GM12878 (cell line): ENCODE results near the gene TGM2. TPM values are rescaled to one million over a fixed set of nuclear protein-coding genes. Genes with fewer than 3 reads are reported as not detected.

Experiments used
- ATAC-seq: fragments of 200-7000 bp; cut with Tn5 transposase; 3 replicates; pipeline ENCODE4 v1.9.1; 2020; ENCODE audit warnings: mild to moderate bottlenecking, moderate library complexity
- BruUV-seq: library from RNA; stranded (reverse); fragments of 400-500 nt; replicated peaks from 2 replicates; lab custom pipeline; 2021; lab: Mats Ljungman, UMichigan
- CTCF ChIA-PET: fragments of 300-600 bp; sonication (Branson Sonifier 250); formaldehyde crosslinking; extraction: SDS; loops from one replicate; lab custom pipeline; 2021; ENCODE audit warnings: inconsistent platforms; lab: Yijun Ruan, JAX
- POLR2A ChIA-PET: fragments of 350-600 bp; formaldehyde crosslinking; extraction: SDS; loops from one replicate; lab custom pipeline; 2021; ENCODE audit warnings: inconsistent platforms; lab: Charles Lee
- RAD21 ChIA-PET: fragments of 300-600 bp; sonication (Branson Sonifier 250); formaldehyde crosslinking; loops from one replicate; lab custom pipeline; 2023; ENCODE audit warnings: antibody characterized with exemption; ENCODE audit not compliant: unreplicated experiment; lab: Charles Lee
- SMC1A ChIA-PET: fragments of 300-600 bp; sonication (Branson Sonifier 250); formaldehyde crosslinking; loops from one replicate; lab custom pipeline; 2023; ENCODE audit not compliant: unreplicated experiment, uncharacterized antibody; lab: Charles Lee
- DNase-seq: peaks from one replicate; pipeline ENCODE4 v3.0.0-alpha.2; 2011; ENCODE audit warnings: low read depth, low spot score
- FAIRE-seq: peaks from 3 replicates; lab custom pipeline; 2011; peaks lifted over from hg19 to GRCh38; lab: Jason Lieb, UNC
- H2AFZ ChIP-seq: 2 replicates; pipeline ENCODE4 v1.6.0; 2011; ENCODE audit warnings: low read depth, low read length, control low read depth; ENCODE audit not compliant: control insufficient read depth
- H3K27ac ChIP-seq: 2 replicates; pipeline ENCODE4 v1.5.1; 2011; ENCODE audit warnings: control low read depth; ENCODE audit not compliant: control insufficient read depth, insufficient read depth
- H3K27me3 ChIP-seq, 2 experiments: replicated peaks in 1 of 2; 2 replicates each; pipeline versions ENCODE4 v1.6.0 to v1.6.1; 2011; ENCODE audit warnings: low read length in 1 of 2; ENCODE audit not compliant: control insufficient read depth in 2 of 2, insufficient read depth in 2 of 2
- H3K36me3 ChIP-seq, 2 experiments: 2 replicates each; pipeline ENCODE4 v1.5.1; 2011; ENCODE audit warnings: low read length in 1 of 2; ENCODE audit not compliant: control insufficient read depth in 2 of 2, insufficient read depth in 2 of 2
- H3K4me1 ChIP-seq: 2 replicates; pipeline ENCODE4 v1.6.1; 2011; ENCODE audit warnings: mild to moderate bottlenecking, low read length, moderate library complexity, mixed read lengths; ENCODE audit not compliant: control insufficient read depth, insufficient read depth
- H3K4me2 ChIP-seq: 2 replicates; pipeline ENCODE4 v1.6.0; 2011; ENCODE audit warnings: control low read depth; ENCODE audit not compliant: control insufficient read depth, insufficient read depth
- H3K4me3 ChIP-seq: fragments of 200-600 bp; sonication (generic); 2 replicates; pipeline ENCODE4 v1.5.1; 2016
- H3K79me2 ChIP-seq: 2 replicates; pipeline ENCODE4 v1.6.0; 2011; ENCODE audit warnings: low read length; ENCODE audit not compliant: control insufficient read depth, insufficient read depth
- H3K9ac ChIP-seq: 2 replicates; pipeline ENCODE4 v1.8.0; 2011; ENCODE audit warnings: low read length, control low read depth, mixed read lengths; ENCODE audit not compliant: control insufficient read depth, insufficient read depth
- H3K9me3 ChIP-seq: replicated peaks from 3 replicates; pipeline ENCODE4 v1.5.1; 2011; ENCODE audit warnings: mild to moderate bottlenecking, low read length; ENCODE audit not compliant: control insufficient read depth, insufficient read depth
- H4K20me1 ChIP-seq: 2 replicates; pipeline ENCODE4 v1.6.0; 2011; ENCODE audit not compliant: control insufficient read depth, insufficient read depth
- CBFB ChIP-seq: IDR thresholded peaks from 2 replicates; pipeline ENCODE4 v1.6.1; 2016; ENCODE audit warnings: antibody characterized with exemption, low read depth
- CHD1 ChIP-seq: IDR thresholded peaks from 2 replicates; pipeline ENCODE4 v1.6.1; 2012; ENCODE audit warnings: low read depth, low read length, improper control_type of control experiment
- EED ChIP-seq: sonication (generic); IDR thresholded peaks from 2 replicates; pipeline ENCODE4 v1.6.1; 2016; ENCODE audit warnings: antibody characterized with exemption, low read depth
- EP300 ChIP-seq, 2 experiments: fragments of 150-350 bp in 1 of 2; IDR thresholded peaks; 2 replicates each; pipeline ENCODE4 v1.6.1; 2011 to 2012; ENCODE audit warnings: low read depth in 2 of 2, low read length in 2 of 2, borderline replicate concordance in 1 of 2, improper control_type of control experiment in 1 of 2, inconsistent platforms in 1 of 2; ENCODE audit not compliant: control insufficient read depth in 1 of 2
- MXI1 ChIP-seq: fragments of 150-350 bp; IDR thresholded peaks from 2 replicates; pipeline ENCODE4 v1.6.1; 2011; ENCODE audit warnings: low read depth, mild to moderate bottlenecking, inconsistent platforms, low read length, improper control_type of control experiment
- POU2F2 ChIP-seq: IDR thresholded peaks from 3 replicates; pipeline ENCODE4 v1.6.1; 2011; ENCODE audit warnings: low read depth, mild to moderate bottlenecking, low read length, borderline replicate concordance
- SMARCA5 ChIP-seq: fragments of 450-650 bp; IDR thresholded peaks from 2 replicates; pipeline ENCODE4 v1.6.1; 2017; ENCODE audit warnings: mild to moderate bottlenecking
- WGBS: methylation state at CpG from one replicate; pipeline ENCODE4 v1.1.6; 2016; ENCODE audit warnings: low lambda C conversion rate; ENCODE audit not compliant: insufficient replicate concordance, insufficient coverage; ENCODE audit errors: missing lambda C conversion rate; 5-methylcytosine and 5-hydroxymethylcytosine counted together
- in situ Hi-C: fragments of 300-500 bp; cut with MboI; formaldehyde crosslinking; loops from 9 replicates; pipeline ENCODE4 v1.14.3; 2018; ENCODE audit warnings: mixed read lengths
- intact Hi-C: fragments of 100-400 bp; cut with micrococcal nuclease; formaldehyde crosslinking; loops from one replicate; pipeline ENCODE4 v1.14.2; 2022; ENCODE audit not compliant: unreplicated experiment
- polyA plus RNA-seq, 11 experiments: library from polyadenylated mRNA; depleted of rRNA in 4 of 11; unstranded in 6 of 11; stranded (reverse) in 5 of 11; fragments of >200 nt; fragmentation: Nextera tagmentation in 4 of 11; fragmentation: Illumina TruSeq in 1 of 11; extraction: Ambion mirVana in 4 of 11; extraction: Trizol in 1 of 11; gene quantifications; 1 replicate in 1 of 11; 2 replicates in 10 of 11; pipeline versions ENCODE4 v1.2.1 to v1.2.3, GENCODE V29; 2011 to 2016; ENCODE audit warnings: inconsistent platforms in 2 of 11, missing spikeins in 2 of 11, low read depth in 1 of 11
- total RNA-seq, 4 experiments: library from RNA; depleted of rRNA in 3 of 4; stranded (reverse); fragments of >200 nt in 3 of 4; fragmentation: Illumina TruSeq in 1 of 4; extraction: Trizol in 1 of 4; gene quantifications; 2 replicates each; pipeline versions ENCODE4 v1.2.1 to v1.2.3, GENCODE V29; 2013 to 2021
- TF ChIP-seq, protein P1 (sequence below): IDR thresholded peaks from 2 replicates; pipeline ENCODE4 v1.6.1; 2012; ENCODE audit warnings: low read depth, low read length, improper control_type of control experiment

The TGM2 gene
- total and polyA plus RNA-seq, 10 of the 15 experiments (the other 5 are each of a cell fraction or from before 2014, with no cell fraction given), result 0.11 to 1.9 (median 0.51) TPM

DNA sequence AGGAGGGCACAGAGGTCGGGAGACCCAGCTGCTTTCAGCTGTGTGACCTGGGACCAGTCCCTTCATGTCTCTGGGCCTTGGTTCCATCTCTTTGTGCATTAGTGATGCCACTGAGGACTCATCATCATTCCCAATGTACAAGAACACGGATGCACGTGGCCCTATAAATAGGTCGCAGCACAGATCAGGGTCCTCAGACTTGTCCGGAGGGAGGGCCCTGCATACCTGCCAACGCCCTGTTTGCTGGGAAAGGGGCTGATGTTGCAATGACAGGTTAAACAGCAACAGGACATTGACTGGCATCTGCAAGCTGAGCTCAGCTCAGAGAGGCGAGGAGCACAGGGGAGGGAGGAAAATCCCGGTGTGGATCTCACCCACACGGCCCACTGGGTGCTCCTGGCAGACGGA lies 21.8 kb downstream of the TGM2 start:
- Histone ChIP-seq H3K27ac (no peak overlapping the region), H4K20me1 (no peaks in the 10 kb centered on the region), H2AFZ (no peak overlapping the region), H3K9ac (no peak overlapping the region), H3K4me3 (no peak overlapping the region), H3K79me2 (no peaks in the 10 kb centered on the region), H3K27me3 (no peaks in the 10 kb centered on the region), H3K36me3 (no peaks in the 10 kb centered on the region), H3K4me1 (peaks cover 4% of the 10 kb centered on the region; the same call in 1 of the 2 replicates), H3K4me2 (no peak overlapping the region), H3K9me3 (no peaks in the 10 kb centered on the region)
- CTCF ChIA-PET, result interaction anchor here (4.1 kb wide), 1 partner anchor 69 kb away, joined by 20 read pairs; no protein-coding TSS in a partner anchor
- POLR2A ChIA-PET, result no interaction called here
- SMC1A ChIA-PET, result no interaction called here
- DNase-seq (no peak), FAIRE-seq (no peak), ATAC-seq (no peak)
- in situ Hi-C loops, result no loop called here
- TF ChIP-seq CHD1, result no peak
- TF ChIP-seq SMARCA5, result no peak
- no peak for TF ChIP-seq POU2F2
- no peak for TF ChIP-seq EP300 (IDR thresholded peaks at IDR 0.05; ENCODE audit: borderline replicate concordance in 1 of 2, control insufficient read depth in 1 of 2, low read depth in 2 of 2, low read length in 2 of 2)
- TF ChIP-seq MXI1, result no peak
- TF ChIP-seq, protein P1, sequence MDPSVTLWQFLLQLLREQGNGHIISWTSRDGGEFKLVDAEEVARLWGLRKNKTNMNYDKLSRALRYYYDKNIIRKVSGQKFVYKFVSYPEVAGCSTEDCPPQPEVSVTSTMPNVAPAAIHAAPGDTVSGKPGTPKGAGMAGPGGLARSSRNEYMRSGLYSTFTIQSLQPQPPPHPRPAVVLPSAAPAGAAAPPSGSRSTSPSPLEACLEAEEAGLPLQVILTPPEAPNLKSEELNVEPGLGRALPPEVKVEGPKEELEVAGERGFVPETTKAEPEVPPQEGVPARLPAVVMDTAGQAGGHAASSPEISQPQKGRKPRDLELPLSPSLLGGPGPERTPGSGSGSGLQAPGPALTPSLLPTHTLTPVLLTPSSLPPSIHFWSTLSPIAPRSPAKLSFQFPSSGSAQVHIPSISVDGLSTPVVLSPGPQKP, result no peak
- no peak for TF ChIP-seq CBFB
- TF ChIP-seq EED, result no peak
- WGBS, result 68% methylated on average over 10 of the region's 10 CpGs
- BruUV-seq, result no TSS peak
- intact Hi-C loops, result no loop called here
- RAD21 ChIA-PET, result no interaction called here
